ENCODE measurements around the gene PTCD2.

The PTCD2 gene

GRCh38 chr5:72338689-72339209 lies 18.6 kb downstream of the PTCD2 start:
- no peak overlapping the region for H3K4me3 ChIP-seq (ENCODE audit: low read depth, low read length)

- H3K4me3 ChIP-seq (ENCODE audit: low read depth, low read length) = no peak overlapping the region
These were observed 26.2 kb downstream of the PTCD2 start for GRCh38 chr5:72346398-72346797.

- no peak overlapping the region for H3K4me3 ChIP-seq (ENCODE audit: low read depth, low read length)
These were observed 27.7 kb downstream of the PTCD2 start for GRCh38 chr5:72347801-72348308.

GRCh38 chr5:72351376-72351775 lies 31.2 kb downstream of the PTCD2 start:
- no peak overlapping the region for H3K4me3 ChIP-seq (ENCODE audit: low read depth, low read length)

- H3K4me3 ChIP-seq (ENCODE audit: low read depth, low read length) = no peak overlapping the region
These were observed 32.4 kb downstream of the PTCD2 start for GRCh38 chr5:72352616-72353015.

- H3K4me3 ChIP-seq (ENCODE audit: low read depth, low read length) = no peak overlapping the region
These were observed 32.9 kb downstream of the PTCD2 start for GRCh38 chr5:72353046-72353445.

- H3K4me3 ChIP-seq (ENCODE audit: low read depth, low read length) = no peak overlapping the region
These were observed 35.6 kb downstream of the PTCD2 start for GRCh38 chr5:72355706-72356299.

- H3K4me3 ChIP-seq (ENCODE audit: low read depth, low read length) = no peak overlapping the region
These were observed 36.2 kb downstream of the PTCD2 start for GRCh38 chr5:72356361-72356760.

- no peak overlapping the region for H3K4me3 ChIP-seq (ENCODE audit: low read depth, low read length)
These were observed 38.8 kb downstream of the PTCD2 start for GRCh38 chr5:72358925-72359324.

GRCh38 chr5:72359886-72360285 lies 39.7 kb downstream of the PTCD2 start:
- H3K4me3 ChIP-seq (ENCODE audit: low read depth, low read length) = no peak overlapping the region

GRCh38 chr5:72363166-72363802 lies 43.1 kb downstream of the PTCD2 start:
- no peak overlapping the region for H3K4me3 ChIP-seq (ENCODE audit: low read depth, low read length)

- H3K4me3 ChIP-seq (ENCODE audit: low read depth, low read length) = no peak overlapping the region
These were observed 44.0 kb downstream of the PTCD2 start for GRCh38 chr5:72364171-72364570.

GRCh38 chr5:72364951-72365350 lies 44.8 kb downstream of the PTCD2 start:
- H3K4me3 ChIP-seq (ENCODE audit: low read depth, low read length) = no peak overlapping the region

GRCh38 chr5:72366324-72366976 lies 46.3 kb downstream of the PTCD2 start:
- H3K4me3 ChIP-seq (ENCODE audit: low read depth, low read length) = no peak overlapping the region

- no peak overlapping the region for H3K4me3 ChIP-seq (ENCODE audit: low read depth, low read length)
These were observed 48.1 kb downstream of the PTCD2 start for GRCh38 chr5:72368271-72368670.

GRCh38 chr5:72369301-72369700 lies 49.1 kb downstream of the PTCD2 start:
- H3K4me3 ChIP-seq (ENCODE audit: low read depth, low read length) = no peak overlapping the region

GRCh38 chr5:72369711-72370110 lies 49.5 kb downstream of the PTCD2 start:
- H3K4me3 ChIP-seq (ENCODE audit: low read depth, low read length) = no peak overlapping the region

- no peak overlapping the region for H3K4me3 ChIP-seq (ENCODE audit: low read depth, low read length)
These were observed 52.2 kb downstream of the PTCD2 start for GRCh38 chr5:72372331-72372730.

- no peak overlapping the region for H3K4me3 ChIP-seq (ENCODE audit: low read depth, low read length)
These were observed 52.8 kb downstream of the PTCD2 start for GRCh38 chr5:72372923-72373322.

GRCh38 chr5:72374844-72375243 lies 54.7 kb downstream of the PTCD2 start:
- H3K4me3 ChIP-seq (ENCODE audit: low read depth, low read length) = no peak overlapping the region

- H3K4me3 ChIP-seq (ENCODE audit: low read depth, low read length) = no peak overlapping the region
These were observed 56.2 kb downstream of the PTCD2 start for GRCh38 chr5:72376381-72376780.

Measured in iPS-11a (cell line).